ENCODE data around the gene GJC1.
"Not testable (repeated sequence)": the region's sequence is repeated elsewhere in the genome, so short reads cannot be mapped to it uniquely, and the experiment has no call there.

GJC1 gene

DNA sequence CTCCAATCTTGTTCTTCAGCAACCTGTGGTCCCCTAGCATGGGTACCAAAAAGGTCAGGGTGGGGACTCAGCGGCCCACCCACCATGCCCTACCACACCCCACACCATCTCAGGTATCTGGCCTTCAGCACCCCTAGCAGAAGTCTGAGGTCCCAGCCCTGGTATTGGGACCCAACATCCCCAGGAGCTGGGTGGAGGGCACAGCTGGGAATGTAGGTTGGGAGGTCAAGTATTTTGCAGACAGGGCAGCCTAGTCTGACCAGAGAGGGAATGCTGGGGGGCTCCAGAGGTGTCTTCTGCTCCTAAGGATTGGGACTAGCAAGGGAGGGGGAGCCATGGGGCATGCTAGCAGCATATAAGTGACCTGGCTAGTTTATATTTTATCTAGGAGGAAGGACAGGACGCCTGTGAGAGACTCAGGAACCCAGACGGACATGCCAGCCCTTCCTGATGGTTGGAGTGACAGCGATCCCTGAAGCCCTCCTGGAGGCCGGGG lies 72.1 kb downstream of the GJC1 start:
- DNase-seq: no peak

DNA sequence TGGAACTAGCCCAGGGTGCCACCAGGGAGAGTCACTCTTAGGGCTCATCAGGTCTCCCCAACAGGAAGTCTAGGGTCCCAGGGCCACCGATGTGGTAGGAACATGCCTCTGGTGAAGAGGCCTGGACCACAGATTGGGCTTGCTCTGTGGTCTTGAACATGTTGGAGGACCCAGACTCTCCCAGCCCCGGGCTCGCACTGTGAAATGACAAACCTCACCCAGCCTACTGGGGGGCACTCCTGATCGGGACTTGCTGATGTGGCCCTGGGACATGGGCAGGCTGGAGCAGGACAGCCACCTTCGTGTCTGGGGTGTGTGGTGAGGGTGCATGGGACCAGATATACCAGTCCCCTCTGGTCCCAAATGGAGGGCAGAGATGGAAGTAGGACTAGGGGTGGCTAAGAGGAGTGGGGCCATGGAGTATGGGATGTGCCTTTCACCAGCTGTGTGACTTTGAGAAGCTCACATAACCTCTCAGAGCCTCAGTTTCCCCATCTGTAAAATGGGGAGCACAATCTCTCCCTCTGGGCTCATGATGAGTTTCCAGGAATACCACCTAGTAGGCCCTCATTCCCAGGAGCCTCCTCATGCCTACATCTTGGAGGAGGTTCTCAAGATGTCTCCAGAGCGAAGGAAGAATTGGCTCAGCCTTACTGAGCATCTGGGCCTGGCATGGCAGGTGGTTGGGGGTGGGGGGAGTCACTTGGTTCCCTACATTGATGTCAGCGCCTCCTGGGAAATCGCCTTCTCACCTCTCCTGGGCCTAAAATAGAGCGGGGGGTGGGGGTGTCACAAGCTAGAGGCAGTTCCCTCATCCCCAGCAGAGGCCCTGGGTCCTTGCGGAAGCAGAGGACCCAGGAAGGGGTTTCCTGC lies 72.8 kb downstream of the GJC1 start:
- peak; percentile 33 for DNase-seq

DNA sequence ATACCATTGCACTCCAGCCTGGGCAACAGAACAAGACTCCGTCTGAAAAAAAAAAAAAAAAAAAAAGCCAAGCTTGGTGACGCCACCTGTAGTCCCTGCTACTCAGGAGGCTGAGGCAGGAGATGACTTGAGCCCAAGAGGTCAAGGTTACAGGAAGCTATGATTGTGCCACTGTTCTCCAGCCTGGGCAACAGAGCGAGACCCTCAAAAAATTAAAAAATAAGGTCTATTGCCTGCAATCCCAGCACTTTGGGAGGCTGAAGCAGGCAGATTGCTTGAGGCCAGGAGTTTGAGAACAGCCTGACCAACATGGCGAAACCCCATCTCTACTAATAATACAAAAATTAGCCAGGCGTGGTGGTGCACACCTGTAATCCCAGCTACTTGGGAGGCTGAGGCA lies 74.9 kb downstream of the GJC1 start:
- DNase-seq: not testable (repeated sequence)

DNA sequence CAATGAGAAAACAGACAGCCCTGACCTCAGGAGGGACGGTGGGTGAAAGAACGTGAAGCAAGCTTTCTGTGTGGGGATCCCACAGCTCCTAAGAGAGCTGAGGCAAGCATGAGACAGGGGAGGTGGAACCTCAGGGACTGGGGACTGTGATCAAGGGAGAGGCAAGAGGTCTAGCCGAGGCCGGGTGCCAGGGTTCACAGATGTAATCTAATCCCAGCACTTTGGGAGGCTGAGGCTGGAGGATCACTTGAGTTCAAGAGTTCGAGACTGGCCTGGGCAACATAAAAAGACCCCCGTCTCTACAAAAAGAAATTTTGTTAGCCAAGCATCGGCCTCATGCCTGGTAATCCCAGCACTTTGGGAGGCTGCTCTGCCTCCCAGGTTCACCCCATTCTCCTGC lies 75.8 kb downstream of the GJC1 start:
- DNase-seq: peak; percentile 35

DNA sequence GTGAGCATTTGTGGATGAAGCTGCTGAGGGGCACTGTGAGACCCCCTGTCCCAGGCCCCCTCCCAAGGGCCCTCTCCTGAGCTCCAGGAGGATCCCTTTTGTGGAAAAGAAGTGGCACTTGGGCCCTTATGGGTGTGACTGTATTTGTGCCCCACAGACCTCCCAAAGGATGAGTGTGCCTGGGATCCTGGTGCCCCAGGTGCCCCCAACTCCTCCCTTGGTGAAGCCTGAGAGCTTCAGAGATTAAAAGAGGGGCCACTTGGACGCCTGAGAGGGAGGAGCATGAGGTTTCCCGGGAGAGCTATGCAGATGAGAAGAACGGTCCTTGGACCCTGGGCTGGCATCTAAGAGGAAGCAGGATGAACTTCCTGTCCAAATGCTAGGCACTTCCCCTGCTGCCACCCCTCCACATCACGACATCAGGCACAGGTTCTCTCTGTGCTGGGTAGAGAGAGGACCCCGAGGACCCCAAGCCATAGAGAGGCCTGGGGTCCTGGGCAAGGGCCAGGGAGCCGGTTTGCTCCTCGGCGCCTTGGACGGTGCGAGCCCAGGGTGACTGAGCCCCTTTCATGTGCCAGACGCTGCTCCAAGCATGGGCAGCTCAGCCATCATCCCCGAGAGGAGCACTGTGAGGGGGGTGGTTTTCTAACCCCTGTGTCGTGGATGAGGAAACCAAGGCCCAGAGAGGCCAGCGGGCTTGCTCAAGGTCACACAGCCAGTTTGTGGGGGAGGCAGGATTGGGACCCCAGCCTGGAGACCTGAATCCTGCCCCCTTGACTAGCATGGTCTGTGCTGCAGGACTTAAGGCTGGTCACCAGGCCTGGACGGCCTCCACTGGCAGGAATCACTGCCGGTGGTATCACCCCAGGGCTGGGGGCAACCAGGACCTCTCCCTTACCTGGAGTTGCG lies 76.9 kb downstream of the GJC1 start:
- DNase-seq: no peak

DNA sequence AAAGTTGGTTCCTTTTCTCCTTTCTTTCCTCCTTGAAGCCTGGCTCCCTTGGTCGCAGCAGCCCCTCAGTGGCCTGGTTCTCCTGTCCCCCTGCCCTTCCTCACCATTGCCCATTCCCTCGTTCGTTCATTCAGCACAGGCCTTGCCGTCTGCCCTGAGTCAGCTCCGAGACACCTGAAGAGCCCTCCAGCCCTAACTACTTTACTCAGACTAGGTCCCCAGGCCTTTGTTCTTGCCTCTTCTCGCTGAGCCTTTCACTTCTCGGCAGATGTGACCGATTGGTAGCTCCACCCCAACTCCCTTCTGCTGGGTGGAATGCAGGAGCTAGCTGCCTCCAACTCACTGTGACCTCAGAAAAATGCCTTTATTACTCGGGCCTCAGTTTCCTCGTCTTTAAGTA lies 78.3 kb downstream of the GJC1 start:
- DNase-seq: no peak

DNA sequence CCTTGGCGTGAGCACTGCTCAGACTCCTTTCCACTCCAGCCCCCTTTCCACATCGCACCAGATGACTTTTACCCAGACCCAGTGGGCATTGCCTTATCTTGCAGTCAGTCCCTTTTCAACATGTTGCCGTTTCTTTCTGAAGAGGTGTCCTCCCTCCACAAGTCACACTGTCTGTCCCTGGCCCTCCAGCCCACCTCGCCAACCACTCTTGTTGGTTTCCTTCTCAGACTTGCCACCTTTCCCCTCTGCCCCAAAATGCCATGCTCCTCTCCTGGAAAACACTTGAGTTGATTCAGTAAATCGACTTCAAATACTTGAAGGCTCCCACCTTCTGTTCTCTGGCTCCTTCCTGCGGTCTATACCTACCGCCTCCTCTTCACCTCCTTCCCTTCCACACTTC lies 78.8 kb downstream of the GJC1 start:
- no peak for DNase-seq

DNA sequence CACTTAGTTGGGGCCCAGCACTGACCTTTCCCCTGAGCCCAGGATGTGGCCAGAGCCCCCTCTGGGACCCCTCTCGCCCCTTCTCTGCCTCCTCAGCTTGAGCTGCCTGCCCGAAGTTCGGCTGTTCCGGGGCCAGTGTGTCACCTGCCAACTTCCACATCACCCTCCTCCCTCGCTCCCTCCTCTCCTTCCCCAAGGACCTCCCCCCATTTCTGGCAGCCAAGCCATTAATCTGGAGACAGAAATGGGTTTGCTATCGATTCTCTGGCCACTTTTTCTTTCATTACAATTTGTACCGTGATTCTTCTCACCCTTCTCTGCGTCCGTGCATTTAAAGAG lies 80.1 kb downstream of the GJC1 start:
- DNase-seq: no peak

DNA sequence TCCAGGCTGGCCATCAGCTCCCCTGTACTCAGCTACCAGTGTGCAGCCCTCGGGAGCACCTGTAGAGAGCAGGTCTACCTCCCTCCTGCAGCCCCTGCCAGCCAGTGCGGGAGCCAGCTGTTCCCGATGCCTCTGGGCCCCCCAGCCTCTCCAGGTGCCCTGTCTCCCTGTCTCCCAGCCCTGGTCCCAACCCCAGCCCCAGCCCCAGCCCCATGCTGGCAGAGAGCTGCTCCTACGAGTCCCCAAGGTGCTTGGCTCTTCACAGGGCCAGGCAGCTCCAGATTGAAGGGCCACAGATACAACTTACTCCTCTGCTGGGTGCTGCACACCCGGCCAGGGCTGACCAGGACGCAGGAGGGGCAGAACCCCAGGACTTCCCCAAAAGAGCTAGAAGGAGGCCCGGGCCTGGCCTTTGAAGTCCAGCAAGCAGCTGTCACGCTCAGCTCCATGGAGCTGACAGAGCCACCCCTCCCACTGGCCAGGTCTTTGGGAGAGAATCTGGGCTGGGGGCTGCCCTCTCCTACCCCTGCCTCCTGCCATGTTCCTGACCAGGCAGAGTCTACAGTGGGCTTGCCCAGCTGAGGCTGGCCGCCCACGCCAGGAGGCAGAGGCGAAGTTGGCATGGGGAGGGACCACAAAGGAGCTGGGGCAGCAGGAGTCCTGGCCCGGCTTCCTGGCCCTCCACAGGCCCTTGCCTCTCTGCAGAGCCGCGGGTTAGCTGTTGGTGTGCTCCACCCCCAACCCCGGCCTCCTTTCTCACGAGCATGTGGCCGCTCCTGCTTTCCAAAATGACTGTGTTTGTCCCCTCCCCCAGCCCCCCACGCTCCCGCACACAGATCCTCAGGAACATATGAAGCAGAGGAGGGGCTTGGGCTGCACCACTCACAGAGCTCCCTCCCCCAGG lies 80.8 kb downstream of the GJC1 start:
- DNase-seq: no peak
